HUES48 (cell line): ENCODE results near the gene LRSAM1.

ENCODE experiments used
- H3K27ac ChIP-seq: one replicate; pipeline ENCODE4 v1.7.0; 2013; ENCODE audit warnings: low read depth, low read length, inconsistent platforms
- H3K27me3 ChIP-seq: 2 replicates; pipeline ENCODE4 v1.6.1; 2013; ENCODE audit warnings: mild to moderate bottlenecking, low read length; ENCODE audit not compliant: control insufficient read depth, insufficient read depth
- H3K36me3 ChIP-seq: 2 replicates; pipeline ENCODE4 v1.6.1; 2013; ENCODE audit warnings: low read length; ENCODE audit not compliant: control insufficient read depth, insufficient read depth
- H3K4me1 ChIP-seq: 2 replicates; pipeline ENCODE4 v1.6.1; 2013; ENCODE audit warnings: mild to moderate bottlenecking, low read length; ENCODE audit not compliant: control insufficient read depth, insufficient read depth
- H3K4me3 ChIP-seq: 2 replicates; pipeline ENCODE4 v1.5.1; 2013; ENCODE audit warnings: mild to moderate bottlenecking, low read depth, low read length
- H3K9ac ChIP-seq: 2 replicates; pipeline ENCODE4 v1.6.1; 2013; ENCODE audit warnings: mild to moderate bottlenecking, low read depth, low read length, moderate library complexity
- H3K9me3 ChIP-seq: 2 replicates; pipeline ENCODE4 v1.6.1; 2013; ENCODE audit warnings: low read length; ENCODE audit not compliant: control insufficient read depth, insufficient read depth

LRSAM1 gene

GRCh38 chr9:127417131-127418036 is 33.9 kb upstream of the LRSAM1 start:
- Histone ChIP-seq H3K27me3 (no peaks in the 10 kb centered on the region), H3K4me3 (no peak overlapping the region), H3K27ac (no peak overlapping the region), H3K9ac (no peak overlapping the region), H3K4me1 (no peaks in the 10 kb centered on the region), H3K9me3 (no peaks in the 10 kb centered on the region), H3K36me3 (no peaks in the 10 kb centered on the region)

GRCh38 chr9:127418037-127418471 is 33.3 kb upstream of the LRSAM1 start:
- no peaks in the 10 kb centered on the region for H3K27me3 ChIP-seq
- no peak overlapping the region for H3K27ac ChIP-seq
- H3K4me1 ChIP-seq, result peaks cover 5% of the 10 kb centered on the region
- no peak overlapping the region for H3K4me3 ChIP-seq
- no peaks in the 10 kb centered on the region for H3K36me3 ChIP-seq
- H3K9ac ChIP-seq, result no peak overlapping the region
- H3K9me3 ChIP-seq, result no peaks in the 10 kb centered on the region

- Histone ChIP-seq H3K9ac (no peak overlapping the region), H3K4me3 (no peak overlapping the region), H3K4me1 (peaks cover 6% of the 10 kb centered on the region), H3K27ac (no peak overlapping the region), H3K36me3 (no peaks in the 10 kb centered on the region), H3K9me3 (no peaks in the 10 kb centered on the region), H3K27me3 (no peaks in the 10 kb centered on the region)
Measured at GRCh38 chr9:127419348-127419747, 32.0 kb upstream of the LRSAM1 start.

GRCh38 chr9:127421057-127421456 is 30.3 kb upstream of the LRSAM1 start:
- Histone ChIP-seq H3K9me3 (no peaks in the 10 kb centered on the region), H3K27me3 (no peaks in the 10 kb centered on the region), H3K9ac (no peak overlapping the region), H3K36me3 (no peaks in the 10 kb centered on the region), H3K27ac (no peak overlapping the region), H3K4me1 (peaks cover 6% of the 10 kb centered on the region), H3K4me3 (no peak overlapping the region)

GRCh38 chr9:127422133-127422782 is 29.1 kb upstream of the LRSAM1 start:
- Histone ChIP-seq H3K27me3 (no peaks in the 10 kb centered on the region), H3K9ac (no peak overlapping the region), H3K27ac (no peak overlapping the region)

GRCh38 chr9:127422787-127423186 is 28.5 kb upstream of the LRSAM1 start:
- no peaks in the 10 kb centered on the region for H3K27me3 ChIP-seq
- peak overlapping the region; percentile 92 for H3K4me3 ChIP-seq
- H3K36me3 ChIP-seq, result no peaks in the 10 kb centered on the region
- no peaks in the 10 kb centered on the region for H3K9me3 ChIP-seq
- H3K27ac ChIP-seq, result no peak overlapping the region
- 0 out of 2 replicates have a peak overlapping the region, but pooled peaks have one; percentile 97 for H3K9ac ChIP-seq
- H3K4me1 ChIP-seq, result peaks cover 6% of the 10 kb centered on the region

More at GRCh38 chr9:127422133-127422782, 29.1 kb upstream of the LRSAM1 start:
- peaks cover 6% of the 10 kb centered on the region for H3K4me1 ChIP-seq
- no peaks in the 10 kb centered on the region for H3K9me3 ChIP-seq
- H3K4me3 ChIP-seq, result no peak overlapping the region
- no peaks in the 10 kb centered on the region for H3K36me3 ChIP-seq

- peak overlapping the region; percentile 93 for H3K27ac ChIP-seq
- peak overlapping the region; percentile 92 for H3K4me3 ChIP-seq
- peaks cover 6% of the 10 kb centered on the region for H3K4me1 ChIP-seq
- peak overlapping the region; percentile 97 for H3K9ac ChIP-seq
- H3K9me3 ChIP-seq, result no peaks in the 10 kb centered on the region
- H3K36me3 ChIP-seq, result peaks cover 4% of the 10 kb centered on the region; the same call in 1 of the 2 replicates
- no peaks in the 10 kb centered on the region for H3K27me3 ChIP-seq
Measured at GRCh38 chr9:127423476-127423933, 27.8 kb upstream of the LRSAM1 start.

- Histone ChIP-seq H3K9me3 (no peaks in the 10 kb centered on the region), H3K9ac (peak within 1 kb of the TSS; percentile 97), H3K36me3 (peaks cover 10% of the 10 kb centered on the region), H3K4me3 (peak within 1 kb of the TSS; percentile 92), H3K27ac (peak within 1 kb of the TSS; percentile 93), H3K27me3 (no peaks in the 10 kb centered on the region), H3K4me1 (peaks cover 6% of the 10 kb centered on the region)
Measured at GRCh38 chr9:127423934-127424675, 27.2 kb upstream of the LRSAM1 start, which contains the start of gene ZNF79. Gene ZNF79 (plus strand): TSS chr9:127424382. CDS start chr9:127424788, 406 bp downstream.

GRCh38 chr9:127424676-127424999 is 26.7 kb upstream of the LRSAM1 start:
- Histone ChIP-seq H3K4me3 (peak overlapping the region; percentile 92), H3K27ac (peak overlapping the region; percentile 93), H3K9me3 (no peaks in the 10 kb centered on the region), H3K9ac (peak overlapping the region; percentile 97), H3K36me3 (peaks cover 14% of the 10 kb centered on the region), H3K4me1 (peaks cover 6% of the 10 kb centered on the region), H3K27me3 (no peaks in the 10 kb centered on the region)

GRCh38 chr9:127426756-127427155 is 24.6 kb upstream of the LRSAM1 start:
- Histone ChIP-seq H3K4me1 (peaks cover 6% of the 10 kb centered on the region), H3K9me3 (no peaks in the 10 kb centered on the region), H3K27ac (no peak overlapping the region), H3K4me3 (no peak overlapping the region), H3K9ac (no peak overlapping the region), H3K36me3 (peaks cover 29% of the 10 kb centered on the region), H3K27me3 (no peaks in the 10 kb centered on the region)
